ENCODE measurements around the gene B4GALNT2. TPM values are rescaled to one million over a fixed set of nuclear protein-coding genes. Genes with fewer than 3 reads are reported as not detected.

Gene B4GALNT2
- total RNA-seq, 2 donors from 2014 or later, result not detected

DNA sequence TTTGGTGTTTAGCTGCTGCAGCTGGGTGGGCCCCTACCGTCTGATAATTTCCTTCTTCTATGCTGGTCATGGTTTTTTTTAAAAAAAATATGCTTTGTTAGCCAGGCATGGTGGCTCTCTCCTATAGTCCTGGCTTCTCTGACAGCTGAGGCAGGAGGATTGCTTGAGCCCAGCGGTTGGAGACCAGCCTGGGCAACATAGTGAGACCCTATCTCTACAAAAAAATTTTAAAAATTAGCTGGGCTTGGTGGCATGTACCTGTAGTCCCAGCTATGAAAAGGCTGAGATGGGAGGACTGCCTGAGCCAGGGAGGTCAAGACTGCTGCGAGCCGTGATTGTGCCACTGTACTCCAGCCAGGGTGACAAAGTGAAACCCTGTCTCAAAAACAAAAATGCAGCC lies 19.4 kb downstream of the B4GALNT2 start:
- Histone ChIP-seq H3K27me3 (no peaks in the 10 kb centered on the region), H3K4me1 (no peaks in the 10 kb centered on the region), H3K27ac (no peak overlapping the region), H3K9me3 (no peaks in the 10 kb centered on the region), H3K36me3 (replicated peaks in 1 of 2; ENCODE audit: insufficient read depth in 1 of 2, low read depth in 2 of 2) (no peaks in the 10 kb centered on the region), H3K4me3 (no peak overlapping the region)
- ATAC-seq (no peak), DNase-seq (no peak)
- intact Hi-C loops (cut with DNase I), result no loop called here
- TF ChIP-seq, protein P1, sequence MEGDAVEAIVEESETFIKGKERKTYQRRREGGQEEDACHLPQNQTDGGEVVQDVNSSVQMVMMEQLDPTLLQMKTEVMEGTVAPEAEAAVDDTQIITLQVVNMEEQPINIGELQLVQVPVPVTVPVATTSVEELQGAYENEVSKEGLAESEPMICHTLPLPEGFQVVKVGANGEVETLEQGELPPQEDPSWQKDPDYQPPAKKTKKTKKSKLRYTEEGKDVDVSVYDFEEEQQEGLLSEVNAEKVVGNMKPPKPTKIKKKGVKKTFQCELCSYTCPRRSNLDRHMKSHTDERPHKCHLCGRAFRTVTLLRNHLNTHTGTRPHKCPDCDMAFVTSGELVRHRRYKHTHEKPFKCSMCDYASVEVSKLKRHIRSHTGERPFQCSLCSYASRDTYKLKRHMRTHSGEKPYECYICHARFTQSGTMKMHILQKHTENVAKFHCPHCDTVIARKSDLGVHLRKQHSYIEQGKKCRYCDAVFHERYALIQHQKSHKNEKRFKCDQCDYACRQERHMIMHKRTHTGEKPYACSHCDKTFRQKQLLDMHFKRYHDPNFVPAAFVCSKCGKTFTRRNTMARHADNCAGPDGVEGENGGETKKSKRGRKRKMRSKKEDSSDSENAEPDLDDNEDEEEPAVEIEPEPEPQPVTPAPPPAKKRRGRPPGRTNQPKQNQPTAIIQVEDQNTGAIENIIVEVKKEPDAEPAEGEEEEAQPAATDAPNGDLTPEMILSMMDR (IDR thresholded peaks at IDR 0.05), result no peak
- TF ChIP-seq POLR2A (IDR thresholded peaks at IDR 0.05), result no peak
- WGBS, 2 donors, result 73 to 78% methylated on average over 4 of the region's 4 CpGs

DNA sequence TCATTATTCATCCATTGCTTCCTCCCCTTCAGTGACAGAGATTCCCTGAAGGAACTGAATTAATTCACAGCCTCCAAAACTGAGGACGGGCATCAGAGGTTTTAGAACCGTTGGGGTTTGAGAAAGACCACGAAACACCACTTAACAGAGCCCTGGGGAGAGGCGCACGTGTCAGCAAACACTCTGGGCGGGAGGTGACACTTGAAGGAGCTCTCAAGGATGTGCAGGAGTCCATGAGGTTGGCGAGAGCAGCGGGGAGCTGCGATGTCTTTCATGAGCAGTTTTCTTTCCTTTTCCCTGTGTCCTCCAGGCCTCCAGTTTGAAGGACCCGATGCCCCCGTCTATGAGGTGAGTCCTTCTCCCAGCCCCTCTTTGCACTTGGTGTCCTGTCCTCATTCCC lies 23.7 kb downstream of the B4GALNT2 start:
- no peak for DNase-seq
- H3K27me3 ChIP-seq, result peaks cover 0 to 3% of the 10 kb centered on the region in 2 donors
- WGBS, 2 donors, result 57% methylated on average over 10 to 11 of the region's 11 CpGs

DNA sequence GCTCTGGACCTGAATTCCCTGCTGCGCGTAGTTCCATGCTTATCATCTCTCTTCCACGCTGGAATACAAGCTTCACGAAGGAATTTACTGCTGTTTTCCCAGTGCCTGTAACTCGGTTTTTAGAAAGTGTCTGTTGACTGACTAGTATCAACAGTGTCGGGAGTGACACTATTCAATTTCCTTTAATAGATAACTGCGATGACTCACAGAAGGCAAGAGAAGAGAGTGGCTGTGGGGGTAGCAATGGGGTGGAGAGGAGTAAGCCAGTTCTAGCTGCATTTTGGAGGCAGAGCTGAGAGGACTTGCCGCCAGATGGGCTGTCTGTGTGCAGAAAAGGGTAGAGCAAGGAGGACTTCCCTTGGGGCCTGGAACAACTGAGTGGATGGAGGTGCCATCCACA lies 25.2 kb downstream of the B4GALNT2 start:
- no peak for DNase-seq
- Histone ChIP-seq H3K27ac (no peak overlapping the region), H3K9me3 (no peaks in the 10 kb centered on the region), H3K36me3 (replicated peaks in 1 of 2; ENCODE audit: insufficient read depth in 1 of 2, low read depth in 2 of 2) (no peaks in the 10 kb centered on the region), H3K4me1 (no peaks in the 10 kb centered on the region), H3K4me3 (no peak overlapping the region), H3K27me3 (peaks cover 0 to 3% of the 10 kb centered on the region in 2 donors)
- WGBS, 2 donors, result 27 to 33% methylated on average over 8 of the region's 8 CpGs
- no peak for ATAC-seq
- intact Hi-C loops (cut with DNase I), result no loop called here
- TF ChIP-seq POLR2A (IDR thresholded peaks at IDR 0.05), result no peak
- TF ChIP-seq, protein P1 (IDR thresholded peaks at IDR 0.05), result no peak

More for the DNA sequence above, 23.7 kb downstream of the B4GALNT2 start:
- H3K9me3 ChIP-seq, result no peaks in the 10 kb centered on the region
- no peak overlapping the region for H3K27ac ChIP-seq
- TF ChIP-seq, protein P1 (IDR thresholded peaks at IDR 0.05), result no peak
- TF ChIP-seq POLR2A (IDR thresholded peaks at IDR 0.05), result no peak
- H3K4me1 ChIP-seq, result no peaks in the 10 kb centered on the region
- ATAC-seq, result no peak
- intact Hi-C loops (cut with DNase I), result no loop called here
- no peak overlapping the region for H3K4me3 ChIP-seq
- no peaks in the 10 kb centered on the region for H3K36me3 ChIP-seq (replicated peaks in 1 of 2; ENCODE audit: insufficient read depth in 1 of 2, low read depth in 2 of 2)

DNA sequence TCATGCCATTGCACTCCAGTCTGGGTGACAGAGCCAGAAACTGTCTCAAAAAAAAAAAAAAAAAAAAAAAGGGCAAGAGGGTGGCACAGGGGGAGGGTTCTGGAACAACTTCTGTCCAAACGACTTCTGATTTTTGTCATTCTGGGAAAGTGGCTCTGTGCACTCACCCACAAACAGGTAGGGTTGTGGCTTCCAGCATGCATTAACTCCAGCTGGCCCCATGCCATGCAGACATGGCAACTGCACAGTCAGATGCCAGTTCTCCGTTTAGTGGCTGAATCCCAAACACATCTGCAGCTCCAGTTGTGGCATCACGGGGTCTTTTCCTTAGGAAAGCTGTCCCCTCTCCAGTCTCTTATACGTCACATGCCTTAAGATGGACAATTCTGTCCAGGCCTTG lies 30.3 kb downstream of the B4GALNT2 start:
- DNase-seq, result peak in 2 of 4 donors; percentile 11 to 15
- H3K27ac ChIP-seq, result no peak overlapping the region
- intact Hi-C loops (cut with DNase I), result no loop called here
- no peaks in the 10 kb centered on the region for H3K36me3 ChIP-seq (replicated peaks in 1 of 2; ENCODE audit: insufficient read depth in 1 of 2, low read depth in 2 of 2)
- H3K27me3 ChIP-seq, result peaks cover 0 to 3% of the 10 kb centered on the region in 2 donors
- no peaks in the 10 kb centered on the region for H3K4me1 ChIP-seq
- TF ChIP-seq POLR2A (IDR thresholded peaks at IDR 0.05), result no peak
- TF ChIP-seq, protein P1 (IDR thresholded peaks at IDR 0.05), result no peak
- no peak overlapping the region for H3K4me3 ChIP-seq
- WGBS, 2 donors, result 58 to 66% methylated on average over 4 of the region's 4 CpGs
- ATAC-seq, result no peak
- no peaks in the 10 kb centered on the region for H3K9me3 ChIP-seq

DNA sequence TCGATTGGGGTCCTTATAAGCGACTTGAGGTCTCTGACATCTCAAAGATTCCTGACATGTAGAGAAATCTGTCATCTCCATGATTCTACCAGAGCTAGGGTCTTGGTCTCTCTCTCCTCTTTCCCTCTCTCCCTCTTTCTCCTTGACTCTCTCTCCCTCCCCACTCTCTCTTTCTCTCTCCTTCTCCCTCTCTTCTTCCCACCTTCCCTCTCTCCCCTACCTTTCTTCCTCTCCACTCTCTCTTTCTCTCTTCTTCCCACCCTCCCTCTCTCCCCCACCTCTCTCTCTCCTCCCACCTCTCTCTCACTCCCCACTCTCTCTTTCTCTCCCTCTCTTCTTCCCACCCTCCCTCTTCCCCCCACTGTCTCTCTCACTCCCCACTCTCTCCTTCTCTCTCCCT lies 32.6 kb downstream of the B4GALNT2 start:
- H3K4me3 ChIP-seq, result no peak overlapping the region
- H3K4me1 ChIP-seq, result no peaks in the 10 kb centered on the region
- no peak overlapping the region for H3K27ac ChIP-seq
- WGBS, 2 donors, result 66 to 67% methylated on average over 2 of the region's 2 CpGs
- DNase-seq (no peak), ATAC-seq (no peak)
- H3K27me3 ChIP-seq, result peaks cover 0 to 4% of the 10 kb centered on the region in 2 donors
- no peak for TF ChIP-seq POLR2A (IDR thresholded peaks at IDR 0.05)
- TF ChIP-seq, protein P1 (IDR thresholded peaks at IDR 0.05), result no peak
- H3K36me3 ChIP-seq (replicated peaks in 1 of 2; ENCODE audit: insufficient read depth in 1 of 2, low read depth in 2 of 2), result no peaks in the 10 kb centered on the region
- no peaks in the 10 kb centered on the region for H3K9me3 ChIP-seq
- intact Hi-C loops (cut with DNase I), result no loop called here
